GM12878 (cell line): ENCODE results near the gene ZFP36. TPM values are rescaled to one million over a fixed set of nuclear protein-coding genes. Genes with fewer than 3 reads are reported as not detected.

Experiments
- ATAC-seq: fragments of 200-7000 bp; cut with Tn5 transposase; 3 replicates; pipeline ENCODE4 v1.9.1; 2020; ENCODE audit warnings: mild to moderate bottlenecking, moderate library complexity
- BruUV-seq: library from RNA; stranded (reverse); fragments of 400-500 nt; replicated peaks from 2 replicates; lab custom pipeline; 2021; lab: Mats Ljungman, UMichigan
- CTCF ChIA-PET: fragments of 300-600 bp; sonication (Branson Sonifier 250); formaldehyde crosslinking; extraction: SDS; loops from one replicate; lab custom pipeline; 2021; ENCODE audit warnings: inconsistent platforms; lab: Yijun Ruan, JAX
- POLR2A ChIA-PET: fragments of 350-600 bp; formaldehyde crosslinking; extraction: SDS; loops from one replicate; lab custom pipeline; 2021; ENCODE audit warnings: inconsistent platforms; lab: Charles Lee
- RAD21 ChIA-PET: fragments of 300-600 bp; sonication (Branson Sonifier 250); formaldehyde crosslinking; loops from one replicate; lab custom pipeline; 2023; ENCODE audit warnings: antibody characterized with exemption; ENCODE audit not compliant: unreplicated experiment; lab: Charles Lee
- SMC1A ChIA-PET: fragments of 300-600 bp; sonication (Branson Sonifier 250); formaldehyde crosslinking; loops from one replicate; lab custom pipeline; 2023; ENCODE audit not compliant: unreplicated experiment, uncharacterized antibody; lab: Charles Lee
- DNase-seq: peaks from one replicate; pipeline ENCODE4 v3.0.0-alpha.2; 2011; ENCODE audit warnings: low read depth, low spot score
- FAIRE-seq: peaks from 3 replicates; lab custom pipeline; 2011; peaks lifted over from hg19 to GRCh38; lab: Jason Lieb, UNC
- H2AFZ ChIP-seq: 2 replicates; pipeline ENCODE4 v1.6.0; 2011; ENCODE audit warnings: low read depth, low read length, control low read depth; ENCODE audit not compliant: control insufficient read depth
- H3K27ac ChIP-seq: 2 replicates; pipeline ENCODE4 v1.5.1; 2011; ENCODE audit warnings: control low read depth; ENCODE audit not compliant: control insufficient read depth, insufficient read depth
- H3K27me3 ChIP-seq, 2 experiments: replicated peaks in 1 of 2; 2 replicates each; pipeline versions ENCODE4 v1.6.0 to v1.6.1; 2011; ENCODE audit warnings: low read length in 1 of 2; ENCODE audit not compliant: control insufficient read depth in 2 of 2, insufficient read depth in 2 of 2
- H3K36me3 ChIP-seq, 2 experiments: 2 replicates each; pipeline ENCODE4 v1.5.1; 2011; ENCODE audit warnings: low read length in 1 of 2; ENCODE audit not compliant: control insufficient read depth in 2 of 2, insufficient read depth in 2 of 2
- H3K4me1 ChIP-seq: 2 replicates; pipeline ENCODE4 v1.6.1; 2011; ENCODE audit warnings: mild to moderate bottlenecking, low read length, moderate library complexity, mixed read lengths; ENCODE audit not compliant: control insufficient read depth, insufficient read depth
- H3K4me2 ChIP-seq: 2 replicates; pipeline ENCODE4 v1.6.0; 2011; ENCODE audit warnings: control low read depth; ENCODE audit not compliant: control insufficient read depth, insufficient read depth
- H3K4me3 ChIP-seq: fragments of 200-600 bp; sonication (generic); 2 replicates; pipeline ENCODE4 v1.5.1; 2016
- H3K79me2 ChIP-seq: 2 replicates; pipeline ENCODE4 v1.6.0; 2011; ENCODE audit warnings: low read length; ENCODE audit not compliant: control insufficient read depth, insufficient read depth
- H3K9ac ChIP-seq: 2 replicates; pipeline ENCODE4 v1.8.0; 2011; ENCODE audit warnings: low read length, control low read depth, mixed read lengths; ENCODE audit not compliant: control insufficient read depth, insufficient read depth
- H3K9me3 ChIP-seq: replicated peaks from 3 replicates; pipeline ENCODE4 v1.5.1; 2011; ENCODE audit warnings: mild to moderate bottlenecking, low read length; ENCODE audit not compliant: control insufficient read depth, insufficient read depth
- H4K20me1 ChIP-seq: 2 replicates; pipeline ENCODE4 v1.6.0; 2011; ENCODE audit not compliant: control insufficient read depth, insufficient read depth
- BCL11A ChIP-seq: IDR thresholded peaks from 2 replicates; pipeline ENCODE4 v1.6.1; 2011; ENCODE audit warnings: low read depth, low read length
- CHD2 ChIP-seq: IDR thresholded peaks from 2 replicates; pipeline ENCODE4 v1.6.1; 2011; ENCODE audit warnings: low read depth, low read length, improper control_type of control experiment, borderline replicate concordance
- GABPA ChIP-seq: IDR thresholded peaks from 2 replicates; pipeline ENCODE4 v1.6.1; 2014; ENCODE audit warnings: antibody characterized with exemption, low read depth, mild to moderate bottlenecking, inconsistent platforms
- MYC ChIP-seq: IDR thresholded peaks from 2 replicates; pipeline ENCODE4 v1.6.1; 2011; ENCODE audit warnings: mild to moderate bottlenecking, low read length, moderate library complexity, inconsistent platforms; ENCODE audit not compliant: insufficient read depth, insufficient replicate concordance, insufficient read length, severe bottlenecking
- WGBS: methylation state at CpG from one replicate; pipeline ENCODE4 v1.1.6; 2016; ENCODE audit warnings: low lambda C conversion rate; ENCODE audit not compliant: insufficient replicate concordance, insufficient coverage; ENCODE audit errors: missing lambda C conversion rate; 5-methylcytosine and 5-hydroxymethylcytosine counted together
- in situ Hi-C: fragments of 300-500 bp; cut with MboI; formaldehyde crosslinking; loops from 9 replicates; pipeline ENCODE4 v1.14.3; 2018; ENCODE audit warnings: mixed read lengths
- intact Hi-C: fragments of 100-400 bp; cut with micrococcal nuclease; formaldehyde crosslinking; loops from one replicate; pipeline ENCODE4 v1.14.2; 2022; ENCODE audit not compliant: unreplicated experiment
- polyA plus RNA-seq, 11 experiments: library from polyadenylated mRNA; depleted of rRNA in 4 of 11; unstranded in 6 of 11; stranded (reverse) in 5 of 11; fragments of >200 nt; fragmentation: Nextera tagmentation in 4 of 11; fragmentation: Illumina TruSeq in 1 of 11; extraction: Ambion mirVana in 4 of 11; extraction: Trizol in 1 of 11; gene quantifications; 1 replicate in 1 of 11; 2 replicates in 10 of 11; pipeline versions ENCODE4 v1.2.1 to v1.2.3, GENCODE V29; 2011 to 2016; ENCODE audit warnings: inconsistent platforms in 2 of 11, missing spikeins in 2 of 11, low read depth in 1 of 11
- total RNA-seq, 4 experiments: library from RNA; depleted of rRNA in 3 of 4; stranded (reverse); fragments of >200 nt in 3 of 4; fragmentation: Illumina TruSeq in 1 of 4; extraction: Trizol in 1 of 4; gene quantifications; 2 replicates each; pipeline versions ENCODE4 v1.2.1 to v1.2.3, GENCODE V29; 2013 to 2021
- TF ChIP-seq, protein P1 (sequence below): fragments of 450-650 bp; IDR thresholded peaks from 2 replicates; pipeline ENCODE4 v1.6.1; 2017; ENCODE audit warnings: borderline replicate concordance
- TF ChIP-seq, protein P2 (sequence below): IDR thresholded peaks from 2 replicates; pipeline ENCODE4 v1.6.1; 2011; ENCODE audit warnings: low read depth, low read length, improper control_type of control experiment, borderline replicate concordance

ZFP36 gene
- total and polyA plus RNA-seq, 10 of the 15 experiments (the other 5 are each of a cell fraction or from before 2014, with no cell fraction given), result 5.3 to 55.0 (median 18.1) TPM

DNA sequence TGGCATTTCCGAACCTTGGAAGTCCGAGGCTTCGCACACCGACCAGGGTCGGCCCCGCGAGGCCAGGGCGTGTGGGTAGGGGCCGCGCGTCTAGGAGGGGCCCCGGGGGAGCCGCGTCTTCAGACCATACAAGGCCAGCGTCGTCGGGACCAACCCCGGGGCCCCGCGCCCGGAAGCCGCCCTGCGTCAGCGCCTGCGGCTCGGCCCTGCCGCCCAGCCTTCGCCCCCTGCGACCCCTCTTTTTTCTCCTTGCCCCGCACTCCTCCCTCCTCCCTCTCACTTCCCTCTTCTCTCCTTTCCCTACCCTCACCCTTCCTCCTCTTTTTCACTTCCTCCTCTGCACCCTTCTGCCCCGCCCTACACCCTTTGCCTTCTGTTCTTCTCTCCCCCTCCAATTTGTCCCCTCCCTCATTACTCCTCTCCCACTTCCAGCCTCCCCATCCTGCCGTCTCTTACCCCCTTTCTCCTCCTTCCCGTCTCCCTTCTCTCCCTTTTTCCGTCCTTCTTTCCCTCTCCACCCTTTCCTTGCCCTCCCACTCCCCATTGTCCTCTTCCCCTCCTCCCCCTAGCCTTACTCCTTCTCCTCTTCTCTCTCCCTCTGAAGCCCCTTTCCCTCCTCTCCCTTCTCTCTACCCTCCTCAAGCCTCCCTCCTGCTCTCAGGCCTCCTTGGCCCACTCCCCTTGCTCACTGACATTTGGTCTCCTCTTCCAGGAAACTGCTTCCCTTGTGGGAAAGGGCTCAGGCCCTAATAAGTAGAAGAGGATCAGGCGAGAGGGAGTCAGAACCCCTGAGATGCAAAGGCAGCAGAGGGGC lies 3.6 kb downstream of the ZFP36 start (continued):
- no peak for TF ChIP-seq MYC
- TF ChIP-seq, protein P1, sequence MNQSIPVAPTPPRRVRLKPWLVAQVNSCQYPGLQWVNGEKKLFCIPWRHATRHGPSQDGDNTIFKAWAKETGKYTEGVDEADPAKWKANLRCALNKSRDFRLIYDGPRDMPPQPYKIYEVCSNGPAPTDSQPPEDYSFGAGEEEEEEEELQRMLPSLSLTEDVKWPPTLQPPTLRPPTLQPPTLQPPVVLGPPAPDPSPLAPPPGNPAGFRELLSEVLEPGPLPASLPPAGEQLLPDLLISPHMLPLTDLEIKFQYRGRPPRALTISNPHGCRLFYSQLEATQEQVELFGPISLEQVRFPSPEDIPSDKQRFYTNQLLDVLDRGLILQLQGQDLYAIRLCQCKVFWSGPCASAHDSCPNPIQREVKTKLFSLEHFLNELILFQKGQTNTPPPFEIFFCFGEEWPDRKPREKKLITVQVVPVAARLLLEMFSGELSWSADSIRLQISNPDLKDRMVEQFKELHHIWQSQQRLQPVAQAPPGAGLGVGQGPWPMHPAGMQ, result peak; percentile 69; the same call in 1 of the 2 replicates
- peak; percentile 88 for TF ChIP-seq CHD2
- TF ChIP-seq GABPA, result no peak

DNA sequence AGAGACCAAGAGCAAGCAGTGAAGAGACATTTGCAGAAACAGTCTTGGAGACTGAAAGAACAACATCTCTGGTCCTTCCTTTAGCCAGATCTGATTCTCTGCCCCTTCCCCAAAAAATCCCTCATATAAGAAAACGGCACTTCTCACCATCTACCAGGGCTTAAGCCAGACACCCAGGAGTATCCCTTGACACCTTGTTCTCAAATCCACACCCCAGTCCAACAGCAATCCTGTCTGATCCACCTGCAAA lies 4.1 kb downstream of the ZFP36 start:
- ATAC-seq (no peak), DNase-seq (no peak), FAIRE-seq (no peak)
- TF ChIP-seq BCL11A, result 0 out of 2 replicates have a peak, but pooled peaks have one; percentile 5
- TF ChIP-seq, protein P2, sequence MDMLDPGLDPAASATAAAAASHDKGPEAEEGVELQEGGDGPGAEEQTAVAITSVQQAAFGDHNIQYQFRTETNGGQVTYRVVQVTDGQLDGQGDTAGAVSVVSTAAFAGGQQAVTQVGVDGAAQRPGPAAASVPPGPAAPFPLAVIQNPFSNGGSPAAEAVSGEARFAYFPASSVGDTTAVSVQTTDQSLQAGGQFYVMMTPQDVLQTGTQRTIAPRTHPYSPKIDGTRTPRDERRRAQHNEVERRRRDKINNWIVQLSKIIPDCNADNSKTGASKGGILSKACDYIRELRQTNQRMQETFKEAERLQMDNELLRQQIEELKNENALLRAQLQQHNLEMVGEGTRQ, result no peak
- peaks cover 2 to 6% of the 10 kb centered on the region in 2 experiments; a peak in 2 of 4 replicates for H3K36me3 ChIP-seq
- peak overlapping the region; percentile 77 for H3K4me2 ChIP-seq
- H3K79me2 ChIP-seq, result peaks cover 67% of the 10 kb centered on the region
- no TSS peak for BruUV-seq
- H3K27me3 ChIP-seq, result no peaks in the 10 kb centered on the region
- WGBS, result 0% methylated on average over 1 of the region's 1 CpG
- no peak overlapping the region for H2AFZ ChIP-seq
- H3K27ac ChIP-seq, result peak overlapping the region; percentile 100
- in situ Hi-C loops (loop anchor here (5.0 kb wide), 1 partner anchor 288 kb away; no protein-coding TSS in a partner anchor), intact Hi-C loops (loop anchor here (5.0 to 10.0 kb wide), 3 partner anchors 124 to 378 kb away; partner anchors contain the start of genes EID2B and FBXO27)
- peaks cover 18% of the 10 kb centered on the region for H3K4me1 ChIP-seq
- CTCF ChIA-PET, result interaction anchor here (1.0 to 2.3 kb wide), 5 partner anchors 11 to 64 kb away, joined by 3 to 218 read pairs (median 5); partner anchors contain the start of genes MED29 and PAF1
- SMC1A ChIA-PET, result interaction anchor here (1.0 to 2.3 kb wide), 7 partner anchors 12 to 289 kb away, joined by 3 to 146 read pairs (median 6); partner anchors contain the start of genes MED29, PAF1 and RPS16
- no peaks in the 10 kb centered on the region for H3K9me3 ChIP-seq
- H3K9ac ChIP-seq, result peak overlapping the region; percentile 80
- POLR2A ChIA-PET, result interaction anchor here (1.0 to 2.3 kb wide), 4 partner anchors 10 to 76 kb away, joined by 5 to 40 read pairs (median 26); partner anchors contain the start of genes GMFG, MED29 and PAF1
- RAD21 ChIA-PET, result interaction anchor here (1.3 to 2.3 kb wide), 6 partner anchors 11 to 83 kb away, joined by 3 to 159 read pairs (median 10); partner anchors contain the start of genes MED29, PAF1 and RPS16
- peak overlapping the region; percentile 49 for H3K4me3 ChIP-seq
- H4K20me1 ChIP-seq, result no peaks in the 10 kb centered on the region
